Smooth muscle cell (in vitro differentiated cells): ENCODE results near the gene NCMAP. TPM values are rescaled to one million over a fixed set of nuclear protein-coding genes. Genes with fewer than 3 reads are reported as not detected.

ENCODE experiments used
- DNase-seq: peaks from one replicate; lab custom pipeline; 2025; ENCODE audit not compliant: unreplicated experiment; lab: John Stamatoyannopoulos, UW
- H2AFZ ChIP-seq: fragments of 200-600 bp; sonication (generic); 2 replicates; pipeline ENCODE4 v1.6.0; 2016; ENCODE audit warnings: antibody characterized with exemption, low read depth, mild to moderate bottlenecking
- H3F3A ChIP-seq: fragments of 200-600 bp; sonication (generic); 2 replicates; pipeline ENCODE4 v1.6.0; 2017; ENCODE audit warnings: antibody characterized with exemption, low read depth
- H3K27ac ChIP-seq: fragments of 200-600 bp; sonication (generic); 2 replicates; pipeline ENCODE4 v1.5.1; 2016; ENCODE audit warnings: low read depth, mild to moderate bottlenecking
- H3K27me3 ChIP-seq: fragments of 200-600 bp; sonication (generic); 2 replicates; pipeline ENCODE4 v1.6.1; 2016; ENCODE audit warnings: low read depth, mild to moderate bottlenecking
- H3K36me3 ChIP-seq: fragments of 200-600 bp; sonication (generic); 2 replicates; pipeline ENCODE4 v1.5.1; 2016; ENCODE audit warnings: low read depth
- H3K4me1 ChIP-seq: fragments of 200-600 bp; sonication (generic); 2 replicates; pipeline ENCODE4 v1.5.1; 2016; ENCODE audit warnings: low read depth
- H3K4me2 ChIP-seq: fragments of 200-600 bp; sonication (generic); 2 replicates; pipeline ENCODE4 v1.6.0; 2016; ENCODE audit warnings: mild to moderate bottlenecking
- H3K4me3 ChIP-seq: fragments of 200-600 bp; sonication (generic); 2 replicates; pipeline ENCODE4 v1.5.1; 2016; ENCODE audit warnings: mild to moderate bottlenecking
- H3K79me2 ChIP-seq: fragments of 200-600 bp; sonication (generic); 2 replicates; pipeline ENCODE4 v1.6.0; 2016; ENCODE audit warnings: low read depth, mild to moderate bottlenecking
- H3K9ac ChIP-seq: fragments of 200-600 bp; sonication (generic); 2 replicates; pipeline ENCODE4 v1.6.0; 2016; ENCODE audit warnings: low read depth
- H3K9me3 ChIP-seq: fragments of 200-600 bp; sonication (generic); replicated peaks from 2 replicates; pipeline ENCODE4 v1.5.1; 2016; ENCODE audit warnings: low read depth
- H4K20me1 ChIP-seq: fragments of 200-600 bp; sonication (generic); 2 replicates; pipeline ENCODE4 v1.6.0; 2016; ENCODE audit warnings: low read depth
- CTCF ChIP-seq: fragments of 200-600 bp; sonication (generic); IDR thresholded peaks from 2 replicates; pipeline ENCODE4 v1.5.1; 2017; ENCODE audit warnings: borderline replicate concordance, mild to moderate bottlenecking, antibody characterized with exemption; ENCODE audit not compliant: insufficient read depth, poor library complexity, severe bottlenecking
- WGBS: methylation state at CpG from one replicate; pipeline ENCODE4 v1.1.7; 2016; ENCODE audit warnings: low lambda C conversion rate; 5-methylcytosine and 5-hydroxymethylcytosine counted together
- polyA plus RNA-seq: library from polyadenylated mRNA; unstranded; fragments of >200 nt; fragmentation: Nextera tagmentation; extraction: Ambion mirVana; gene quantifications from 2 replicates; pipeline ENCODE4 v1.2.1, GENCODE V29; 2016
- total RNA-seq: library from RNA; depleted of rRNA; stranded (reverse); fragments of >200 nt; gene quantifications from 2 replicates; pipeline ENCODE4 v1.2.3, GENCODE V29; 2014

The NCMAP gene
- total and polyA plus RNA-seq, 2 experiments from 2014 or later, result not detected

GRCh38 chr1:24648919-24649318, 93.0 kb downstream of the NCMAP start:
- Histone ChIP-seq H3K4me2 (no peak overlapping the region), H3K36me3 (peaks cover 61% of the 10 kb centered on the region), H3K4me3 (no peak overlapping the region), H2AFZ (no peak overlapping the region), H4K20me1 (peaks cover 88% of the 10 kb centered on the region), H3K9me3 (no peaks in the 10 kb centered on the region), H3K9ac (no peak overlapping the region), H3F3A (peaks cover 6% of the 10 kb centered on the region), H3K27me3 (no peaks in the 10 kb centered on the region), H3K27ac (no peak overlapping the region), H3K79me2 (peaks cover 93% of the 10 kb centered on the region), H3K4me1 (peaks cover 10% of the 10 kb centered on the region)
- TF ChIP-seq CTCF, result no peak
- WGBS, result 97% methylated on average over 5 of the region's 5 CpGs
- DNase-seq, result no peak

GRCh38 chr1:24652382-24652781, 96.5 kb downstream of the NCMAP start:
- TF ChIP-seq CTCF, result no peak
- peaks cover 85% of the 10 kb centered on the region for H4K20me1 ChIP-seq

GRCh38 chr1:24654010-24654409, 98.1 kb downstream of the NCMAP start:
- Histone ChIP-seq H3K9me3 (no peaks in the 10 kb centered on the region), H2AFZ (no peak overlapping the region), H3K4me3 (no peak overlapping the region), H3F3A (peaks cover 12% of the 10 kb centered on the region), H3K4me2 (no peak overlapping the region), H3K36me3 (peaks cover 72% of the 10 kb centered on the region), H3K4me1 (no peaks in the 10 kb centered on the region), H3K9ac (no peak overlapping the region), H3K27me3 (no peaks in the 10 kb centered on the region), H3K79me2 (peaks cover 83% of the 10 kb centered on the region), H4K20me1 (peaks cover 85% of the 10 kb centered on the region), H3K27ac (no peak overlapping the region)
- 93% methylated on average over 3 of the region's 3 CpGs for WGBS
- no peak for DNase-seq
- no peak for TF ChIP-seq CTCF

More at GRCh38 chr1:24652382-24652781, 96.5 kb downstream of the NCMAP start:
- H3K4me3 ChIP-seq, result no peak overlapping the region
- peaks cover 84% of the 10 kb centered on the region for H3K79me2 ChIP-seq
- H3K9ac ChIP-seq, result no peak overlapping the region
- no peaks in the 10 kb centered on the region for H3K27me3 ChIP-seq
- peaks cover 6% of the 10 kb centered on the region for H3F3A ChIP-seq
- H2AFZ ChIP-seq, result no peak overlapping the region
- DNase-seq, result no peak
- no peaks in the 10 kb centered on the region for H3K9me3 ChIP-seq
- no peak overlapping the region for H3K4me2 ChIP-seq
- H3K36me3 ChIP-seq, result peaks cover 87% of the 10 kb centered on the region
- no peak overlapping the region for H3K27ac ChIP-seq
- no peaks in the 10 kb centered on the region for H3K4me1 ChIP-seq
- 98% methylated on average over 13 of the region's 13 CpGs for WGBS

GRCh38 chr1:24656046-24656445, 100.2 kb downstream of the NCMAP start:
- no peak overlapping the region for H2AFZ ChIP-seq
- H3K27me3 ChIP-seq, result no peaks in the 10 kb centered on the region
- H3F3A ChIP-seq, result peaks cover 12% of the 10 kb centered on the region
- peaks cover 58% of the 10 kb centered on the region for H3K36me3 ChIP-seq
- TF ChIP-seq CTCF, result no peak
- no peak overlapping the region for H3K4me3 ChIP-seq
- no peaks in the 10 kb centered on the region for H3K9me3 ChIP-seq
- H3K79me2 ChIP-seq, result peaks cover 83% of the 10 kb centered on the region
- H3K4me1 ChIP-seq, result no peaks in the 10 kb centered on the region
- no peak overlapping the region for H3K9ac ChIP-seq
- H3K27ac ChIP-seq, result no peak overlapping the region
- no peak for DNase-seq
- H4K20me1 ChIP-seq, result peaks cover 84% of the 10 kb centered on the region
- whole genome bisulfite sequencing, result 96% methylated on average over 1 of the region's 1 CpG
- H3K4me2 ChIP-seq, result no peak overlapping the region
